GM18526 (cell line): ENCODE data around the gene ELMO1.

Source experiments
- POLR2A ChIP-seq: IDR thresholded peaks from 3 replicates; pipeline ENCODE4 v1.6.1; 2011; ENCODE audit not compliant: insufficient read length; ENCODE audit errors: extremely low read depth

Gene ELMO1

GRCh38 chr7:37150856-37151255 is 297.8 kb downstream of the ELMO1 start:
- TF ChIP-seq POLR2A, result no peak

- TF ChIP-seq POLR2A, result no peak
These were observed 298.5 kb downstream of the ELMO1 start for GRCh38 chr7:37150180-37150579.

GRCh38 chr7:37149773-37150124 is 298.9 kb downstream of the ELMO1 start:
- TF ChIP-seq POLR2A, result no peak

- no peak for TF ChIP-seq POLR2A
These were observed 299.5 kb downstream of the ELMO1 start for GRCh38 chr7:37149051-37149772.

GRCh38 chr7:37145682-37146081 is 303.0 kb downstream of the ELMO1 start:
- TF ChIP-seq POLR2A, result no peak

GRCh38 chr7:37144423-37144822 is 304.2 kb downstream of the ELMO1 start:
- TF ChIP-seq POLR2A, result no peak

- no peak for TF ChIP-seq POLR2A
These were observed 305.7 kb downstream of the ELMO1 start for GRCh38 chr7:37142958-37143357.

- no peak for TF ChIP-seq POLR2A
These were observed 306.9 kb downstream of the ELMO1 start for GRCh38 chr7:37141742-37142141.

- no peak for TF ChIP-seq POLR2A
These were observed 316.8 kb downstream of the ELMO1 start for GRCh38 chr7:37131855-37132254.

- TF ChIP-seq POLR2A, result no peak
These were observed 319.6 kb downstream of the ELMO1 start for GRCh38 chr7:37129035-37129425.

GRCh38 chr7:37128327-37129034 is 320.2 kb downstream of the ELMO1 start:
- no peak for TF ChIP-seq POLR2A

- TF ChIP-seq POLR2A, result no peak
These were observed 329.3 kb downstream of the ELMO1 start for GRCh38 chr7:37119296-37119860.

GRCh38 chr7:37118004-37118403 is 330.7 kb downstream of the ELMO1 start:
- no peak for TF ChIP-seq POLR2A

- no peak for TF ChIP-seq POLR2A
These were observed 331.4 kb downstream of the ELMO1 start for GRCh38 chr7:37117292-37117691.

GRCh38 chr7:37116093-37116701 is 332.5 kb downstream of the ELMO1 start:
- TF ChIP-seq POLR2A, result no peak
